Endodermal cell (in vitro differentiated cells): Measurements from ENCODE around the gene ABR. TPM values are rescaled to one million over a fixed set of nuclear protein-coding genes. Genes with fewer than 3 reads are reported as not detected.
A peak's percentile ranks its signal among the peaks of the same experiment; 100 is the strongest.

Source experiments
- DNase-seq: peaks from one replicate; pipeline ENCODE4 v3.0.0-alpha.2; 2017
- H3K27ac ChIP-seq: 2 replicates; pipeline ENCODE4 v1.5.1; 2013; ENCODE audit warnings: mild to moderate bottlenecking, low read depth, low read length, moderate library complexity
- H3K27me3 ChIP-seq: 2 replicates; pipeline ENCODE4 v1.6.1; 2013; ENCODE audit warnings: mild to moderate bottlenecking, low read length, moderate library complexity; ENCODE audit not compliant: insufficient read depth, control insufficient read depth, poor library complexity, severe bottlenecking
- H3K36me3 ChIP-seq: 2 replicates; pipeline ENCODE4 v1.7.0; 2013; ENCODE audit warnings: mild to moderate bottlenecking, low read length, moderate library complexity; ENCODE audit not compliant: control insufficient read depth, insufficient read depth
- H3K4me1 ChIP-seq: one replicate; pipeline ENCODE4 v1.7.0; 2013; ENCODE audit warnings: low read length; ENCODE audit not compliant: control insufficient read depth, insufficient read depth
- H3K4me3 ChIP-seq: 2 replicates; pipeline ENCODE4 v1.5.1; 2013; ENCODE audit warnings: mild to moderate bottlenecking, low read length, moderate library complexity
- H3K9ac ChIP-seq: 2 replicates; pipeline ENCODE4 v1.6.1; 2013; ENCODE audit warnings: mild to moderate bottlenecking, low read length, moderate library complexity; ENCODE audit not compliant: poor library complexity, severe bottlenecking; ENCODE audit errors: extremely low read depth
- H3K9me3 ChIP-seq: 2 replicates; pipeline ENCODE4 v1.6.1; 2013; ENCODE audit warnings: mild to moderate bottlenecking, low read length, moderate library complexity; ENCODE audit not compliant: control insufficient read depth
- H3K27ac Mint-ChIP-seq: 2 replicates; pipeline ENCODE4 v1.8.0; 2020; ENCODE audit warnings: mixed read lengths
- H3K27me3 Mint-ChIP-seq: 2 replicates; pipeline ENCODE4 v1.8.0; 2021; ENCODE audit warnings: mild to moderate bottlenecking, mixed read lengths; ENCODE audit not compliant: insufficient read depth
- H3K36me3 Mint-ChIP-seq: 2 replicates; pipeline ENCODE4 v1.8.0; 2020; ENCODE audit warnings: low read depth, mixed read lengths
- H3K4me1 Mint-ChIP-seq: 2 replicates; pipeline ENCODE4 v1.8.0; 2020; ENCODE audit warnings: mixed read lengths
- H3K4me3 Mint-ChIP-seq: 2 replicates; pipeline ENCODE4 v1.8.0; 2020; ENCODE audit warnings: mild to moderate bottlenecking, moderate library complexity, mixed read lengths
- H3K9me3 Mint-ChIP-seq: 2 replicates; pipeline ENCODE4 v1.8.0; 2020; ENCODE audit warnings: mild to moderate bottlenecking, mixed read lengths
- WGBS, 2 experiments: methylation state at CpG; one replicate each; pipeline versions ENCODE4 v1.1.5 to v1.1.7; 2013; ENCODE audit warnings: missing lambda C conversion rate in 2 of 2, mixed read lengths in 1 of 2; ENCODE audit not compliant: insufficient coverage in 1 of 2, insufficient read length in 1 of 2; 5-methylcytosine and 5-hydroxymethylcytosine counted together
- microRNA-seq: library from miRNA; unstranded; fragments of <30 nt; microRNA quantifications from one replicate; pipeline ENCODE4 v1.2.0, GENCODE V29; 2020; ENCODE audit warnings: borderline microRNAs expressed
- total RNA-seq, 2 donors: library from RNA; stranded (reverse); fragmentation: NEBNext Ultra II Directional in 1 of 2; extraction: Animal tissue kit (Norgen Biotek cat#: 25700) in 1 of 2; gene quantifications; 2 replicates in 1 of 2; 3 replicates in 1 of 2; pipeline ENCODE4 v1.2.1, GENCODE V29; 2021
- TF ChIP-seq, protein P1 (sequence below): fragments of 200-600 bp; sonication (generic); conservative IDR thresholded peaks from 2 replicates; pipeline ENCODE4 v1.5.0; 2021; ENCODE audit warnings: antibody characterized with exemption, mild to moderate bottlenecking

The ABR gene
- total RNA-seq, 2 donors from 2014 or later, result 51.1 to 58.7 TPM

DNA sequence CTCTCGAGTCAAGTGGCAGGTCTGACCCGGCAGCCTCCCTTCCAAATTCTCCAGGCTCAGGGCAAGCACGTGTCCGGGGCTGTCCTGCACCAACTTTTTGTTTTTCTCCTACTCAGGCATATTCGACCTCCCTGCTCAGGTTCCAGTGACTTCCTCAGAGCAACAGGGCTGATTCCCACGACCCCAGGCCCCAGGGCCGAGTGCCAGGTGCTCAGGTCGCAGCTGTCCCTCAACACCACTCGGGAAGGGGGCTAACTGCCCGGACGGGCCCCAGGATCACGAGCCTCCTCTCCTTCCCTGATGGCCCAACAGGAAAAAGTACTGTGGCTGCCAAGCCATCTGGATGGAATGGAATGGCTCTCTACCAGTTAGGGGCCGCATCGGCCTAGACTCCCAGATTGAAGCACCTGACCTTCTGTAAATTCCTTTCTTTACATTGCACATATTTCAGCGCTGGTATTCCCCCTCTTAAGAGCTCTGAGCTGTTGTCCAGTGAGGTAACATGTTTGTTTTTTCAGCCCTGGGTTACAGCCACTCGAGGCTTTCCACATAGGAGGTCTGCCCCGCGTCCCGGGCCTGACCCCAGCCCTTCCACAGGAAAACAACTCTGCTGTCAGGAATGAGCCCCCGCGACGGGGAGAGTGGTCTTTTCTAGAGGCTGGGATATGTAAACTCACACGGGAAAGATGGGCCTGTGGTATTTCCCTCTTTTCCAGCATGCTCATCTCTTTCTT lies 225.2 kb downstream of the ABR start:
- peak overlapping the region; percentile 70 for H3K27ac ChIP-seq
- Mint-ChIP-seq H3K4me1 (peaks cover 22% of the 10 kb centered on the region), H3K27me3 (no peaks in the 10 kb centered on the region), H3K9me3 (no peaks in the 10 kb centered on the region), H3K27ac (peak overlapping the region; percentile 88), H3K36me3 (peaks cover 44% of the 10 kb centered on the region), H3K4me3 (no peak overlapping the region)
- 88 to 91% methylated on average over 19 to 23 of the region's 23 CpGs for WGBS, 2 experiments
- no peaks in the 10 kb centered on the region for H3K27me3 ChIP-seq
- peaks cover 9% of the 10 kb centered on the region for H3K4me1 ChIP-seq
- H3K36me3 ChIP-seq, result peaks cover 47% of the 10 kb centered on the region
- no peak overlapping the region for H3K4me3 ChIP-seq
- DNase-seq, result peak; percentile 74
- H3K9me3 ChIP-seq, result no peaks in the 10 kb centered on the region
- TF ChIP-seq, protein P1, sequence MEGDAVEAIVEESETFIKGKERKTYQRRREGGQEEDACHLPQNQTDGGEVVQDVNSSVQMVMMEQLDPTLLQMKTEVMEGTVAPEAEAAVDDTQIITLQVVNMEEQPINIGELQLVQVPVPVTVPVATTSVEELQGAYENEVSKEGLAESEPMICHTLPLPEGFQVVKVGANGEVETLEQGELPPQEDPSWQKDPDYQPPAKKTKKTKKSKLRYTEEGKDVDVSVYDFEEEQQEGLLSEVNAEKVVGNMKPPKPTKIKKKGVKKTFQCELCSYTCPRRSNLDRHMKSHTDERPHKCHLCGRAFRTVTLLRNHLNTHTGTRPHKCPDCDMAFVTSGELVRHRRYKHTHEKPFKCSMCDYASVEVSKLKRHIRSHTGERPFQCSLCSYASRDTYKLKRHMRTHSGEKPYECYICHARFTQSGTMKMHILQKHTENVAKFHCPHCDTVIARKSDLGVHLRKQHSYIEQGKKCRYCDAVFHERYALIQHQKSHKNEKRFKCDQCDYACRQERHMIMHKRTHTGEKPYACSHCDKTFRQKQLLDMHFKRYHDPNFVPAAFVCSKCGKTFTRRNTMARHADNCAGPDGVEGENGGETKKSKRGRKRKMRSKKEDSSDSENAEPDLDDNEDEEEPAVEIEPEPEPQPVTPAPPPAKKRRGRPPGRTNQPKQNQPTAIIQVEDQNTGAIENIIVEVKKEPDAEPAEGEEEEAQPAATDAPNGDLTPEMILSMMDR, result no peak
- H3K9ac ChIP-seq, result no peak overlapping the region

DNA sequence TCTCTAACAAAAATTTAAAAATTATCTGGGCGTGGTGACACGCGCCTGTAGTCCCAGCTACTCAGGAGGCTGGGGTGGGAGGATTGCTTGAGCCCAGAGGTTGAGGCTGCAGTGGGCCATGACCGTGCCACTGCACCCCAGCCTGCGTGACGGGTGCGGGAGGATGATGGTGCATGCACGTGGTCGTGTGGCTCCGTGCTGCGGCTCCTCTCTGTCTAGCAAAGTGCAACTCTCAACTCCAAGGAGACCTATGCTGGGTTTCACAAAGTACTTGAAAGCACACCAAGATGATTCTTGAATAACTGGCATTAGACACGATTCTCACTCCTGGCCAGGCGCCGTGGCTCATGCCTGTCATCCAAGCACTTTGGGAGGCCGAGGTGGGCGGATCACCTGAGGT lies 226.0 kb downstream of the ABR start:
- no peak overlapping the region for H3K27ac ChIP-seq
- no peaks in the 10 kb centered on the region for H3K9me3 Mint-ChIP-seq
- H3K4me1 ChIP-seq, result peaks cover 9% of the 10 kb centered on the region
- no peak overlapping the region for H3K9ac ChIP-seq
- peaks cover 39% of the 10 kb centered on the region for H3K36me3 ChIP-seq
- peak overlapping the region; percentile 88 for H3K27ac Mint-ChIP-seq
- 93 to 97% methylated on average over 15 to 16 of the region's 16 CpGs for WGBS, 2 experiments
- no peak overlapping the region for H3K4me3 Mint-ChIP-seq
- H3K27me3 ChIP-seq, result no peaks in the 10 kb centered on the region
- no peaks in the 10 kb centered on the region for H3K27me3 Mint-ChIP-seq
- TF ChIP-seq, protein P1, result no peak
- no peak overlapping the region for H3K4me3 ChIP-seq
- peaks cover 22% of the 10 kb centered on the region for H3K4me1 Mint-ChIP-seq
- H3K36me3 Mint-ChIP-seq, result peaks cover 37% of the 10 kb centered on the region
- DNase-seq, result peak; percentile 47
- H3K9me3 ChIP-seq, result no peaks in the 10 kb centered on the region

Small RNAs within 50 kb of the gene (microRNA-seq; reads per million reads assigned to microRNA genes)
- gene MIR3183, result not detected

Other genes with a start within 250 kb of the ABR start
- 100 to 1,000 TPM; 124 to 201 TPM for gene NXN, start 200.2 kb downstream of the ABR start, total RNA-seq
- 10 to 100 TPM; 13.6 to 14.6 TPM for gene TIMM22, start 182.9 kb downstream of the ABR start, total RNA-seq
- under 1 TPM in 1 of 2 donors, not detected in 1; 0.62 TPM for gene BHLHA9, start 90.5 kb upstream of the ABR start, total RNA-seq
- gene TRARG1, start 99.7 kb upstream of the ABR start, total RNA-seq, result not detected
- gene YWHAE, start 220.2 kb upstream of the ABR start, total RNA-seq, result 1,000 to 10,000 TPM; 1,225 to 1,349 TPM